ENCODE measurements around the gene MAPK10.

Gene MAPK10

DNA sequence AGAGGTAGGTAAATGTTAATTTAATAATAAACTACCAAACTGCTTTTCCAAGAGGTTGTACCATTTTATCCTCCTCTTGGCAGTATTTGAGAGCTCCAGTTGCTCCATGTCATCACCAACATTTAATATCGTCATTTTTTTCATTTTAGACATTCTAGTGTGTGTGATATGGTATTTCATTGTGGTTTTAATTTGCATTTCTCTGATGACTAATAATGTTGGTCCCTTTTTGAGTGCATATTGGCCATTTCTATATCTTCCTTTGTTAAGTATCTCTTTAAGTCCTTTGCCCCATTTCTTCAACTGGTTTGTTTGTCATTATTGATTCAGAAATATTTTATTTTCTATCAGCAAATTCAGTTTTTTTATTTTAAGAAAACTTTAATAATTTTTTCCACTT is 88.8 kb downstream of the MAPK10 start:
- Histone ChIP-seq H3K4me2 (no peak overlapping the region), H4K20me1 (ENCODE audit: insufficient read depth) (no peaks in the 10 kb centered on the region), H3K27me3 (ENCODE audit: insufficient read depth, low read depth) (no peaks in the 10 kb centered on the region), H3K4me3 (IDR thresholded peaks at IDR 0.05; ENCODE audit: insufficient read depth, low read depth, low read length) (no peak overlapping the region), H3K79me2 (ENCODE audit: insufficient read depth, low read depth) (no peaks in the 10 kb centered on the region), H3K4me1 (ENCODE audit: low read depth, poor library complexity, severe bottlenecking) (no peaks in the 10 kb centered on the region), H2AFZ (ENCODE audit: low read depth) (no peak overlapping the region), H3K36me3 (ENCODE audit: insufficient read depth) (no peaks in the 10 kb centered on the region), H3K27ac (no peak overlapping the region), H3K9ac (no peak overlapping the region)
- TF ChIP-seq CTCF (conservative IDR thresholded peaks at IDR 0.05; ENCODE audit: low read depth, low read length): no peak

DNA sequence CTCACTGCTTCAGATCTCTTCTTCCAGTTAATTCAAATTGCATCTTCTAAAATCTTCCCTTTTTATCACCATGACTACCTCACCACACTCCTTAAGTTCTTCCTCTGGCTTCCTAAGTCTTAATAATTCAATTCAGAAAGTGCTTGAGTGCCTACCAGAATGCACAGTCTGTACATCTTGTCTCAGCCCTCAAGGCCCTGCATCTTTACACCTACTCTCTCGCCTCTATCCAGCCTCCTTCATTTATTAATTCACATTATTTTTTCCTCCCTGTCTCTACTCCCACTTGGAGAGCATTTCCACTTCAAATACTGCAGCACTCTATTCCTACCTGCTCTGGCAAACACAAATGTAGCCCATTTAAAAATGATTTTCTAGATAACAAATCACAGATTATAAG is 90.5 kb downstream of the MAPK10 start:
- H3K27me3 ChIP-seq (ENCODE audit: insufficient read depth, low read depth): no peaks in the 10 kb centered on the region
- TF ChIP-seq CTCF (conservative IDR thresholded peaks at IDR 0.05; ENCODE audit: low read depth, low read length): no peak
- H3K27ac ChIP-seq: no peak overlapping the region
- H3K4me3 ChIP-seq (IDR thresholded peaks at IDR 0.05; ENCODE audit: insufficient read depth, low read depth, low read length): no peak overlapping the region
- no peaks in the 10 kb centered on the region for H3K36me3 ChIP-seq (ENCODE audit: insufficient read depth)
- no peak overlapping the region for H2AFZ ChIP-seq (ENCODE audit: low read depth)
- no peaks in the 10 kb centered on the region for H4K20me1 ChIP-seq (ENCODE audit: insufficient read depth)
- no peaks in the 10 kb centered on the region for H3K4me1 ChIP-seq (ENCODE audit: low read depth, poor library complexity, severe bottlenecking)
- H3K79me2 ChIP-seq (ENCODE audit: insufficient read depth, low read depth): no peaks in the 10 kb centered on the region
- no peak overlapping the region for H3K9ac ChIP-seq
- no peak overlapping the region for H3K4me2 ChIP-seq

GRCh38 chr4:86264241-86264640 is 95.6 kb downstream of the MAPK10 start:
- H3K27ac ChIP-seq: no peak overlapping the region
- peaks cover 7% of the 10 kb centered on the region for H3K4me1 ChIP-seq (ENCODE audit: low read depth, poor library complexity, severe bottlenecking)
- TF ChIP-seq CTCF (conservative IDR thresholded peaks at IDR 0.05; ENCODE audit: low read depth, low read length): no peak
- no peaks in the 10 kb centered on the region for H4K20me1 ChIP-seq (ENCODE audit: insufficient read depth)
- no peaks in the 10 kb centered on the region for H3K27me3 ChIP-seq (ENCODE audit: insufficient read depth, low read depth)
- H3K4me3 ChIP-seq (IDR thresholded peaks at IDR 0.05; ENCODE audit: insufficient read depth, low read depth, low read length): no peak overlapping the region
- H3K4me2 ChIP-seq: no peak overlapping the region
- H3K79me2 ChIP-seq (ENCODE audit: insufficient read depth, low read depth): no peaks in the 10 kb centered on the region
- no peaks in the 10 kb centered on the region for H3K36me3 ChIP-seq (ENCODE audit: insufficient read depth)
- H2AFZ ChIP-seq (ENCODE audit: low read depth): no peak overlapping the region
- no peak overlapping the region for H3K9ac ChIP-seq

DNA sequence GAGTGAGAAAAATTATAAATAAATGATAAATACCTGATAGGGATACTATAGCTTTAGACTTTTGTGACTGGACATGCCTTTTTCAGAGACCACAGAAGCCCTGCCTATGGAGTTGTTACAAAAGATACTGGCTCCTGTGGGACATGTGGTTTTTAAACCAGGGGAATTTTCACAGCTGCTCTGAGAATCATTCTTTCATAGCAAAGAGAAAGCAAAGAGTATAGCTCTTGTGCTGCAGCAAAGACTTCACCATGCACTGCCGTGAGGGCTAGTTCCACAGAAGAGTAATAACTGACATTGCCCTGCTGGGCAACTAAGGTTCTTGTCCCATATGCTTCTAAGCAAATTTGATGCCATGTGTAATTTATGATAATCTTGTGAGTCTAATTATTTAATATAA is 98.2 kb downstream of the MAPK10 start:
- no peak overlapping the region for H3K4me2 ChIP-seq
- no peak overlapping the region for H3K9ac ChIP-seq
- no peak overlapping the region for H3K4me3 ChIP-seq (IDR thresholded peaks at IDR 0.05; ENCODE audit: insufficient read depth, low read depth, low read length)
- H3K36me3 ChIP-seq (ENCODE audit: insufficient read depth): no peaks in the 10 kb centered on the region
- H3K27me3 ChIP-seq (ENCODE audit: insufficient read depth, low read depth): no peaks in the 10 kb centered on the region
- no peaks in the 10 kb centered on the region for H3K79me2 ChIP-seq (ENCODE audit: insufficient read depth, low read depth)
- no peak for TF ChIP-seq CTCF (conservative IDR thresholded peaks at IDR 0.05; ENCODE audit: low read depth, low read length)
- H2AFZ ChIP-seq (ENCODE audit: low read depth): no peak overlapping the region
- H3K4me1 ChIP-seq (ENCODE audit: low read depth, poor library complexity, severe bottlenecking): peaks cover 7% of the 10 kb centered on the region
- no peaks in the 10 kb centered on the region for H4K20me1 ChIP-seq (ENCODE audit: insufficient read depth)
- no peak overlapping the region for H3K27ac ChIP-seq

GRCh38 chr4:86256086-86256485 is 103.8 kb downstream of the MAPK10 start:
- H3K4me2 ChIP-seq: no peak overlapping the region
- H4K20me1 ChIP-seq (ENCODE audit: insufficient read depth): no peaks in the 10 kb centered on the region
- H3K27me3 ChIP-seq (ENCODE audit: insufficient read depth, low read depth): no peaks in the 10 kb centered on the region
- no peak overlapping the region for H2AFZ ChIP-seq (ENCODE audit: low read depth)
- no peak overlapping the region for H3K27ac ChIP-seq
- H3K9ac ChIP-seq: no peak overlapping the region
- H3K4me1 ChIP-seq (ENCODE audit: low read depth, poor library complexity, severe bottlenecking): no peaks in the 10 kb centered on the region
- no peak overlapping the region for H3K4me3 ChIP-seq (IDR thresholded peaks at IDR 0.05; ENCODE audit: insufficient read depth, low read depth, low read length)
- no peak for TF ChIP-seq CTCF (conservative IDR thresholded peaks at IDR 0.05; ENCODE audit: low read depth, low read length)
- H3K36me3 ChIP-seq (ENCODE audit: insufficient read depth): no peaks in the 10 kb centered on the region
- H3K79me2 ChIP-seq (ENCODE audit: insufficient read depth, low read depth): no peaks in the 10 kb centered on the region
